SK-N-SH (cell line): ENCODE results near the gene RAVER2. TPM values are rescaled to one million over a fixed set of nuclear protein-coding genes. Genes with fewer than 3 reads are reported as not detected.

ENCODE experiments used
- CTCF ChIA-PET: fragments of 300-600, 350-600 bp; formaldehyde crosslinking; extraction: SDS; loops from one replicate; lab custom pipeline; 2021; lab: Yijun Ruan, JAX
- POLR2A ChIA-PET: fragments of 350-600 bp; sonication (Branson Sonifier 250); formaldehyde crosslinking; extraction: SDS; loops from one replicate; lab custom pipeline; 2020; ENCODE audit warnings: antibody characterized with exemption, inconsistent platforms; lab: Yijun Ruan, JAX
- DNase-seq: peaks from one replicate; pipeline ENCODE4 v3.0.0; 2012
- H2AFZ ChIP-seq: fragments of 200-600 bp; sonication (generic); 2 replicates; pipeline ENCODE4 v1.8.1; 2016; ENCODE audit warnings: antibody characterized with exemption, mild to moderate bottlenecking, low read depth
- H3F3A ChIP-seq: fragments of 200-600 bp; sonication (generic); replicated peaks from 2 replicates; pipeline ENCODE3; 2016; ENCODE audit warnings: antibody characterized with exemption, mild to moderate bottlenecking; ENCODE audit not compliant: insufficient read depth
- H3K27ac ChIP-seq, 2 experiments: fragments of 200-500 bp in 1 of 2; fragments of 200-600 bp in 1 of 2; sonication (Bioruptor generic) in 1 of 2; sonication (generic), shearing (Covaris generic) in 1 of 2; 2 replicates each; pipeline versions ENCODE4 v1.5.1 to v1.6.1; 2014 to 2016; ENCODE audit warnings: low read depth in 2 of 2, inconsistent platforms in 1 of 2, low read length in 1 of 2, mild to moderate bottlenecking in 1 of 2, mixed read lengths in 1 of 2
- H3K27me3 ChIP-seq: fragments of 200-600 bp; sonication (generic), shearing (Covaris generic); 2 replicates; pipeline ENCODE4 v1.6.1; 2016; ENCODE audit warnings: mixed run types; ENCODE audit not compliant: insufficient read depth
- H3K36me3 ChIP-seq, 2 experiments: fragments of 200-500 bp in 1 of 2; fragments of 200-600 bp in 1 of 2; sonication (Bioruptor generic) in 1 of 2; sonication (generic) in 1 of 2; replicated peaks in 1 of 2; 2 replicates each; pipeline versions ENCODE3 to v1.5.1; 2014 to 2016; ENCODE audit warnings: low read length in 1 of 2, mild to moderate bottlenecking in 1 of 2; ENCODE audit not compliant: insufficient read depth in 2 of 2, control insufficient read depth in 1 of 2
- H3K4me1 ChIP-seq, 2 experiments: fragments of 200-500 bp in 1 of 2; fragments of 200-600 bp in 1 of 2; sonication (Bioruptor generic) in 1 of 2; sonication (generic), shearing (Covaris generic) in 1 of 2; 2 replicates each; pipeline versions ENCODE4 v1.5.1 to v1.6.1; 2014 to 2016; ENCODE audit warnings: low read depth in 1 of 2, low read length in 1 of 2, mixed run types in 1 of 2; ENCODE audit not compliant: insufficient read depth in 2 of 2, control insufficient read depth in 1 of 2
- H3K4me2 ChIP-seq: fragments of 200-600 bp; sonication (generic), shearing (Covaris generic); 2 replicates; pipeline ENCODE4 v1.6.1; 2017; ENCODE audit warnings: mixed run types
- H3K4me3 ChIP-seq, 2 experiments: fragments of 200-500 bp in 1 of 2; fragments of 200-600 bp in 1 of 2; sonication (Bioruptor generic) in 1 of 2; sonication (generic), shearing (Covaris generic) in 1 of 2; 2 replicates each; pipeline versions ENCODE4 v1.5.1 to v1.8.1; 2014 to 2016; ENCODE audit warnings: low read depth in 2 of 2, inconsistent platforms in 1 of 2, low read length in 1 of 2, mild to moderate bottlenecking in 1 of 2, mixed read lengths in 1 of 2, moderate library complexity in 1 of 2
- H3K79me2 ChIP-seq: fragments of 200-600 bp; sonication (generic); 2 replicates; pipeline ENCODE4 v1.8.1; 2017; ENCODE audit warnings: mild to moderate bottlenecking; ENCODE audit not compliant: insufficient read depth
- H3K9ac ChIP-seq: fragments of 200-600 bp; sonication (generic); 2 replicates; pipeline ENCODE4 v1.6.1; 2017; ENCODE audit warnings: mixed run types
- H3K9me2 ChIP-seq: fragments of 200-600 bp; sonication (generic); 2 replicates; pipeline ENCODE4 v1.6.1; 2017; ENCODE audit warnings: mixed run types
- H3K9me3 ChIP-seq: fragments of 200-600 bp; sonication (generic); 2 replicates; pipeline ENCODE4 v1.6.1; 2017; ENCODE audit warnings: mixed run types, mild to moderate bottlenecking, moderate library complexity
- H4K20me1 ChIP-seq: fragments of 200-600 bp; sonication (generic); 2 replicates; pipeline ENCODE4 v1.6.1; 2017; ENCODE audit warnings: mild to moderate bottlenecking, mixed run types; ENCODE audit not compliant: insufficient read depth
- EP300 ChIP-seq, 2 experiments: IDR thresholded peaks; 2 replicates each; pipeline versions ENCODE4 v1.4.0 to v1.6.1; 2012; ENCODE audit warnings: borderline replicate concordance in 1 of 2, low read depth in 1 of 2, low read length in 1 of 2
- EZH2phosphoT487 ChIP-seq: fragments of 200-600 bp; sonication (generic); IDR thresholded peaks from 2 replicates; pipeline ENCODE4 v1.6.1; 2017; ENCODE audit warnings: low read depth, mixed run types, mild to moderate bottlenecking, antibody characterized with exemption, moderate library complexity, borderline replicate concordance
- FOSL2 ChIP-seq: IDR thresholded peaks from 2 replicates; pipeline ENCODE4 v1.4.0; 2012; ENCODE audit warnings: low read depth, mild to moderate bottlenecking, moderate library complexity, borderline replicate concordance
- FOXJ3 ChIP-seq: sonication (generic); formaldehyde crosslinking; IDR thresholded peaks from 2 replicates; pipeline ENCODE4 v1.5.1; 2020; ENCODE audit warnings: mild to moderate bottlenecking, missing genetic modification reagents
- MXI1 ChIP-seq: IDR thresholded peaks from 2 replicates; pipeline ENCODE4 v1.6.1; 2012; ENCODE audit warnings: mild to moderate bottlenecking, low read depth, low read length, improper control_type of control experiment
- PBX3 ChIP-seq: IDR thresholded peaks from 2 replicates; pipeline ENCODE4; 2012
- RAD21 ChIP-seq: IDR thresholded peaks from 2 replicates; pipeline ENCODE4 v1.6.1; 2012; ENCODE audit warnings: mild to moderate bottlenecking, low read length
- RCOR1 ChIP-seq: fragments of 150-350 bp; IDR thresholded peaks from 2 replicates; pipeline ENCODE4 v1.6.1; 2017; ENCODE audit warnings: antibody characterized with exemption, low read length
- RFX5 ChIP-seq: IDR thresholded peaks from 2 replicates; pipeline ENCODE4 v1.6.1; 2012; ENCODE audit warnings: mild to moderate bottlenecking, improper control_type of control experiment, low read length
- RXRA ChIP-seq: IDR thresholded peaks from 2 replicates; pipeline ENCODE4 v1.4.0; 2012; ENCODE audit warnings: low read depth, mild to moderate bottlenecking, borderline replicate concordance
- SIN3A ChIP-seq: IDR thresholded peaks from 2 replicates; pipeline ENCODE4 v1.6.1; 2012; ENCODE audit warnings: low read depth, mild to moderate bottlenecking, low read length, moderate library complexity, borderline replicate concordance
- SMC3 ChIP-seq: IDR thresholded peaks from 2 replicates; pipeline ENCODE4 v1.6.1; 2012; ENCODE audit warnings: low read depth, low read length, improper control_type of control experiment
- TAF1 ChIP-seq: IDR thresholded peaks from 2 replicates; pipeline ENCODE4 v1.6.1; 2012; ENCODE audit warnings: low read depth, mild to moderate bottlenecking, low read length, moderate library complexity, borderline replicate concordance
- TCF12 ChIP-seq: IDR thresholded peaks from 2 replicates; pipeline ENCODE4 v1.4.0; 2012
- WGBS: methylation state at CpG from one replicate; pipeline ENCODE4 v1.1.6; 2017; ENCODE audit warnings: low lambda C conversion rate; 5-methylcytosine and 5-hydroxymethylcytosine counted together
- polyA plus RNA-seq, 3 experiments: library from polyadenylated mRNA; depleted of rRNA; stranded (reverse); fragments of >200 nt; gene quantifications; 2 replicates each; pipeline ENCODE4 v1.2.3, GENCODE V29; 2012
- TF ChIP-seq, protein P1 (sequence below): IDR thresholded peaks from 2 replicates; pipeline ENCODE4 v1.4.0; 2012; ENCODE audit warnings: low read depth
- TF ChIP-seq, protein P2 (sequence below): fragments of 150-350 bp; IDR thresholded peaks from 2 replicates; pipeline ENCODE4 v1.6.1; 2016; ENCODE audit warnings: mild to moderate bottlenecking, low read depth, low read length

Gene RAVER2
- polyA plus RNA-seq, 1 of the 3 experiments (the other 2 are of a cell fraction), result 7.3 TPM

- no peak for TF ChIP-seq EP300 (IDR thresholded peaks at IDR 0.05; ENCODE audit: borderline replicate concordance in 1 of 2, low read depth in 1 of 2, low read length in 1 of 2)
- no peak for TF ChIP-seq FOSL2
These were observed 46.1 kb downstream of the RAVER2 start (continued) for GRCh38 chr1:64790832-64791487.

DNA sequence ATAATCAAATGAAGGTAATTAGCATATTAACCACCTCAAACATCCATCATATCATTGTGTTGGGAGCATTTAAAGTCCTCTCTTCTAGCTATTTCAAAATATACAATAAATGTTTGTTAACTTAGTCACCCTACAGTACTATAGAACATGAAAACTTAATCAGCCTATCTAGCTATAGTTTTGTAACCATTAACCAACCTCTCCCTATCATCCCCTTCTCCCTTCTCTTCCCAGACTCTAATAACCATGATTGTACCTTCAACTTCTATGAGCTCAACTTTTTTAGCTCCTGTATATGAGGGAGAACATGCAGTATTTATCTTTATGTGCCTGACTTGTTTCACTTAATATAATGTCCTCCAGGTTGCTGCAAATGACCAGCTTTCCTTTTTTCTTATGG is 54.0 kb downstream of the RAVER2 start:
- Histone ChIP-seq H3K27ac (no peak overlapping the region), H3K9ac (no peak overlapping the region), H3K79me2 (no peaks in the 10 kb centered on the region), H3K9me2 (no peaks in the 10 kb centered on the region), H3K36me3 (no peaks in the 10 kb centered on the region), H3F3A (no peaks in the 10 kb centered on the region), H3K9me3 (no peaks in the 10 kb centered on the region), H3K4me2 (no peak overlapping the region), H3K4me3 (no peak overlapping the region), H2AFZ (no peak overlapping the region), H3K27me3 (no peaks in the 10 kb centered on the region), H3K4me1 (no peaks in the 10 kb centered on the region), H4K20me1 (no peaks in the 10 kb centered on the region)
- CTCF ChIA-PET, result no interaction called here
- POLR2A ChIA-PET, result no interaction called here
- DNase-seq, result no peak
- TF ChIP-seq RCOR1 (no peak), EZH2phosphoT487 (no peak), FOSL2 (no peak), EP300 (IDR thresholded peaks at IDR 0.05; ENCODE audit: borderline replicate concordance in 1 of 2, low read depth in 1 of 2, low read length in 1 of 2) (no peak), TAF1 (no peak)

- ChIA-PET POLR2A (no interaction called here), CTCF (no interaction called here)
- Histone ChIP-seq H3K36me3 (peaks cover 0 to 5% of the 10 kb centered on the region in 2 experiments), H3K9me2 (no peaks in the 10 kb centered on the region), H3K27ac (no peak overlapping the region), H3K9ac (no peak overlapping the region), H3K9me3 (no peaks in the 10 kb centered on the region), H3K4me1 (no peaks in the 10 kb centered on the region; a peak in 1 of 4 replicates), H3K79me2 (no peaks in the 10 kb centered on the region), H3F3A (no peaks in the 10 kb centered on the region), H2AFZ (no peak overlapping the region), H3K4me2 (no peak overlapping the region), H3K27me3 (no peaks in the 10 kb centered on the region), H4K20me1 (no peaks in the 10 kb centered on the region), H3K4me3 (no peak overlapping the region)
- TF ChIP-seq RXRA, result no peak
- TF ChIP-seq EP300 (IDR thresholded peaks at IDR 0.05; ENCODE audit: borderline replicate concordance in 1 of 2, low read depth in 1 of 2, low read length in 1 of 2), result no peak
- no peak for TF ChIP-seq MXI1
- TF ChIP-seq SIN3A, result no peak
- no peak for TF ChIP-seq EZH2phosphoT487
- no peak for TF ChIP-seq SMC3
- TF ChIP-seq PBX3, result no peak
- TF ChIP-seq RCOR1, result no peak
- no peak for TF ChIP-seq RAD21
- TF ChIP-seq TAF1, result no peak
- TF ChIP-seq, protein P1, sequence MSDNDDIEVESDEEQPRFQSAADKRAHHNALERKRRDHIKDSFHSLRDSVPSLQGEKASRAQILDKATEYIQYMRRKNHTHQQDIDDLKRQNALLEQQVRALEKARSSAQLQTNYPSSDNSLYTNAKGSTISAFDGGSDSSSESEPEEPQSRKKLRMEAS, result no peak
- TF ChIP-seq, protein P2, sequence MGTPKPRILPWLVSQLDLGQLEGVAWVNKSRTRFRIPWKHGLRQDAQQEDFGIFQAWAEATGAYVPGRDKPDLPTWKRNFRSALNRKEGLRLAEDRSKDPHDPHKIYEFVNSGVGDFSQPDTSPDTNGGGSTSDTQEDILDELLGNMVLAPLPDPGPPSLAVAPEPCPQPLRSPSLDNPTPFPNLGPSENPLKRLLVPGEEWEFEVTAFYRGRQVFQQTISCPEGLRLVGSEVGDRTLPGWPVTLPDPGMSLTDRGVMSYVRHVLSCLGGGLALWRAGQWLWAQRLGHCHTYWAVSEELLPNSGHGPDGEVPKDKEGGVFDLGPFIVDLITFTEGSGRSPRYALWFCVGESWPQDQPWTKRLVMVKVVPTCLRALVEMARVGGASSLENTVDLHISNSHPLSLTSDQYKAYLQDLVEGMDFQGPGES, result no peak
- TF ChIP-seq TCF12, result no peak
- TF ChIP-seq FOXJ3 (CRISPR knock-in tag), result no peak
- no peak for TF ChIP-seq RFX5
- 94% methylated on average over 6 of the region's 6 CpGs for WGBS
- no peak for DNase-seq
These were observed 57.1 kb downstream of the RAVER2 start for GRCh38 chr1:64801851-64802523.
